H7 (cell line): ENCODE measurements around the gene PTPRG. TPM values are rescaled to one million over a fixed set of nuclear protein-coding genes. Genes with fewer than 3 reads are reported as not detected.

Experiments used
- DNase-seq: peaks from one replicate; pipeline ENCODE4 v3.0.0; 2012
- H3K27me3 ChIP-seq: 2 replicates; pipeline ENCODE4 v1.6.0; 2011; ENCODE audit warnings: mild to moderate bottlenecking, low read length; ENCODE audit not compliant: control insufficient read depth, insufficient read depth
- H3K36me3 ChIP-seq: replicated peaks from 2 replicates; pipeline ENCODE4 v1.5.1; 2011; ENCODE audit warnings: low read length; ENCODE audit not compliant: control insufficient read depth, insufficient read depth
- H3K4me3 ChIP-seq: 2 replicates; pipeline ENCODE4 v1.5.1; 2011; ENCODE audit warnings: low read depth, mild to moderate bottlenecking, control low read depth, low read length, moderate library complexity; ENCODE audit not compliant: insufficient read depth
- total RNA-seq: library from RNA; depleted of rRNA; stranded (reverse); fragments of >200 nt; shearing (Covaris generic); gene quantifications from 2 replicates; pipeline ENCODE4 v1.2.3, GENCODE V29; 2014

PTPRG gene
- total RNA-seq, 1 experiment from 2014 or later = 54.4 TPM

GRCh38 chr3:62277986-62278385 lies 716.6 kb downstream of the PTPRG start:
- H3K4me3 ChIP-seq = no peak overlapping the region

GRCh38 chr3:62281726-62282125 lies 720.4 kb downstream of the PTPRG start:
- Histone ChIP-seq H3K4me3 (no peak overlapping the region), H3K27me3 (no peaks in the 10 kb centered on the region), H3K36me3 (peaks cover 3% of the 10 kb centered on the region; the same call in 1 of the 2 replicates)
- no peak for DNase-seq

More at GRCh38 chr3:62277986-62278385, 716.6 kb downstream of the PTPRG start:
- Histone ChIP-seq H3K27me3 (no peaks in the 10 kb centered on the region), H3K36me3 (peaks cover 3% of the 10 kb centered on the region)
- DNase-seq = no peak

- H3K36me3 ChIP-seq = no peaks in the 10 kb centered on the region
- H3K27me3 ChIP-seq = no peaks in the 10 kb centered on the region
- no peak overlapping the region for H3K4me3 ChIP-seq
- no peak for DNase-seq
Observed at GRCh38 chr3:62284442-62284841, 723.1 kb downstream of the PTPRG start.

GRCh38 chr3:62287392-62287927 lies 726.1 kb downstream of the PTPRG start:
- Histone ChIP-seq H3K27me3 (no peaks in the 10 kb centered on the region), H3K36me3 (peaks cover under 1% of the 10 kb centered on the region), H3K4me3 (no peak overlapping the region)
- no peak for DNase-seq

- Histone ChIP-seq H3K4me3 (no peak overlapping the region), H3K36me3 (peaks cover 3% of the 10 kb centered on the region), H3K27me3 (no peaks in the 10 kb centered on the region)
- no peak for DNase-seq
Observed at GRCh38 chr3:62289922-62290321, 728.6 kb downstream of the PTPRG start.

- Histone ChIP-seq H3K4me3 (no peak overlapping the region), H3K27me3 (no peaks in the 10 kb centered on the region), H3K36me3 (peaks cover 3% of the 10 kb centered on the region)
- no peak for DNase-seq
Observed at GRCh38 chr3:62293051-62293780, 731.8 kb downstream of the PTPRG start.

- H3K27me3 ChIP-seq = no peaks in the 10 kb centered on the region
- peaks cover 3% of the 10 kb centered on the region for H3K36me3 ChIP-seq
- H3K4me3 ChIP-seq = no peak overlapping the region
- no peak for DNase-seq
Observed at GRCh38 chr3:62295571-62295970, 734.2 kb downstream of the PTPRG start.

- Histone ChIP-seq H3K36me3 (no peaks in the 10 kb centered on the region; the same call in 1 of the 2 replicates), H3K27me3 (no peaks in the 10 kb centered on the region), H3K4me3 (no peak overlapping the region)
- DNase-seq = no peak
Observed at GRCh38 chr3:62300617-62301016, 739.2 kb downstream of the PTPRG start.

- DNase-seq = no peak
- no peaks in the 10 kb centered on the region; the same call in 1 of the 2 replicates for H3K36me3 ChIP-seq
- H3K4me3 ChIP-seq = no peak overlapping the region
- H3K27me3 ChIP-seq = no peaks in the 10 kb centered on the region
Observed at GRCh38 chr3:62312201-62312600, 750.8 kb downstream of the PTPRG start.

- H3K4me3 ChIP-seq = no peak overlapping the region
- no peaks in the 10 kb centered on the region for H3K27me3 ChIP-seq
- DNase-seq = no peak
- no peaks in the 10 kb centered on the region; the same call in 1 of the 2 replicates for H3K36me3 ChIP-seq
Observed at GRCh38 chr3:62316525-62316924, 755.2 kb downstream of the PTPRG start.

GRCh38 chr3:62318365-62318751 lies 757.0 kb downstream of the PTPRG start:
- DNase-seq = no peak
- H3K4me3 ChIP-seq = peak overlapping the region; percentile 61
- H3K36me3 ChIP-seq = no peaks in the 10 kb centered on the region; the same call in 1 of the 2 replicates
- H3K27me3 ChIP-seq = no peaks in the 10 kb centered on the region

- Histone ChIP-seq H3K27me3 (no peaks in the 10 kb centered on the region), H3K4me3 (peak overlapping the region; percentile 61)
- peak; percentile 84 for DNase-seq
Observed at GRCh38 chr3:62318752-62319569, 757.6 kb downstream of the PTPRG start.

GRCh38 chr3:62319570-62320243 lies 758.3 kb downstream of the PTPRG start:
- Histone ChIP-seq H3K4me3 (no peak overlapping the region), H3K36me3 (no peaks in the 10 kb centered on the region; the same call in 1 of the 2 replicates), H3K27me3 (no peaks in the 10 kb centered on the region)
- DNase-seq = no peak

More at GRCh38 chr3:62318752-62319569, 757.6 kb downstream of the PTPRG start:
- H3K36me3 ChIP-seq = no peaks in the 10 kb centered on the region; the same call in 1 of the 2 replicates

- no peak for DNase-seq
- no peaks in the 10 kb centered on the region for H3K36me3 ChIP-seq
- no peaks in the 10 kb centered on the region for H3K27me3 ChIP-seq
- no peak overlapping the region for H3K4me3 ChIP-seq
Observed at GRCh38 chr3:62323241-62323640, 761.9 kb downstream of the PTPRG start.
